K562 (cell line): ENCODE data around the gene SLC16A1. TPM values are rescaled to one million over a fixed set of nuclear protein-coding genes. Genes with fewer than 3 reads are reported as not detected.

Experiments
- ATF1 ChIP-seq, 2 experiments: fragments of 450-650 bp in 1 of 2; IDR thresholded peaks; 2 replicates each; pipeline ENCODE4 v1.6.1; 2016; ENCODE audit warnings: missing compliant biosample characterization in 1 of 2, missing genetic modification characterization in 1 of 2
- CHD2 ChIP-seq: IDR thresholded peaks from 2 replicates; pipeline ENCODE4 v1.6.1; 2011; ENCODE audit warnings: low read depth, low read length
- DACH1 ChIP-seq: fragments of 450-650 bp; IDR thresholded peaks from 2 replicates; pipeline ENCODE4 v1.6.1; 2018; ENCODE audit not compliant: partially characterized antibody
- E2F5 ChIP-seq: sonication (generic); formaldehyde crosslinking; IDR thresholded peaks from 2 replicates; pipeline ENCODE4 v1.8.0; 2022; ENCODE audit warnings: mild to moderate bottlenecking, missing genetic modification reagents
- EP400 ChIP-seq: fragments of 450-650 bp; IDR thresholded peaks from 2 replicates; pipeline ENCODE4 v1.6.1; 2017; ENCODE audit warnings: antibody characterized with exemption, mild to moderate bottlenecking, moderate library complexity
- FOXJ3 ChIP-seq: sonication (generic); formaldehyde crosslinking; IDR thresholded peaks from 2 replicates; pipeline ENCODE4 v1.4.0; 2020; ENCODE audit warnings: mild to moderate bottlenecking, missing genetic modification reagents
- GABPB1 ChIP-seq: sonication (generic); formaldehyde crosslinking; IDR thresholded peaks from 2 replicates; pipeline ENCODE4 v1.8.0; 2022; ENCODE audit warnings: mild to moderate bottlenecking, missing genetic modification reagents
- HLTF ChIP-seq: fragments of 450-650 bp; IDR thresholded peaks from 2 replicates; pipeline ENCODE4 v1.6.1; 2016
- HNRNPLL ChIP-seq: fragments of 200-400 bp; formaldehyde crosslinking; IDR thresholded peaks from 2 replicates; pipeline ENCODE4 v1.6.1; 2017; ENCODE audit warnings: low read length, low read depth, mild to moderate bottlenecking; ENCODE audit not compliant: poor library complexity, severe bottlenecking
- ILF3 ChIP-seq: fragments of 450-650 bp; IDR thresholded peaks from 2 replicates; pipeline ENCODE4 v1.6.1; 2018; ENCODE audit warnings: antibody characterized with exemption, mild to moderate bottlenecking, moderate library complexity, borderline replicate concordance
- KLF10 ChIP-seq: fragments of 250-450 bp; sonication (Bioruptor Pico); IDR thresholded peaks from 2 replicates; pipeline ENCODE4 v1.6.1; 2021; ENCODE audit warnings: matching md5 sums
- NBN ChIP-seq: fragments of 450-650 bp; IDR thresholded peaks from 2 replicates; pipeline ENCODE4 v1.6.1; 2016; ENCODE audit warnings: low read depth, mild to moderate bottlenecking
- PML ChIP-seq: IDR thresholded peaks from 2 replicates; pipeline ENCODE4 v1.6.1; 2012; ENCODE audit warnings: low read length, inconsistent platforms
- RBM34 ChIP-seq: fragments of 200-400 bp; formaldehyde crosslinking; IDR thresholded peaks from 2 replicates; pipeline ENCODE4 v1.6.1; 2018; ENCODE audit warnings: low read length, borderline replicate concordance; ENCODE audit not compliant: insufficient read depth
- REST ChIP-seq, 2 experiments: fragments of 450-650 bp; formaldehyde crosslinking in 1 of 2; IDR thresholded peaks; 2 replicates each; pipeline versions ENCODE4 v1.4.0 to v1.6.1; 2014 to 2020; ENCODE audit warnings: mild to moderate bottlenecking in 2 of 2, borderline replicate concordance in 1 of 2, low read depth in 1 of 2
- THAP7 ChIP-seq: fragments of 250-450 bp; sonication (Bioruptor Pico); IDR thresholded peaks from 2 replicates; pipeline ENCODE4 v1.5.0; 2021
- ZNF133 ChIP-seq: fragments of 250-450 bp; sonication (Bioruptor Pico); IDR thresholded peaks from 2 replicates; pipeline ENCODE4 v1.4.0; 2020; ENCODE audit warnings: mild to moderate bottlenecking
- ZNF174 ChIP-seq: fragments of 250-450 bp; sonication (Bioruptor Pico); IDR thresholded peaks from 2 replicates; pipeline ENCODE4 v1.4.0; 2020; ENCODE audit warnings: mild to moderate bottlenecking
- ZNF239 ChIP-seq: fragments of 250-450 bp; sonication (Bioruptor Pico); IDR thresholded peaks from 2 replicates; pipeline ENCODE4 v1.4.0; 2020; ENCODE audit warnings: mild to moderate bottlenecking
- ZNF347 ChIP-seq: fragments of 450-650 bp; formaldehyde crosslinking; IDR thresholded peaks from 2 replicates; pipeline ENCODE4 v1.4.0; 2020; ENCODE audit warnings: low read depth, mild to moderate bottlenecking, moderate library complexity
- polyA plus RNA-seq, 8 experiments: library from polyadenylated mRNA; depleted of rRNA in 4 of 8; stranded (reverse) in 5 of 8; unstranded in 3 of 8; fragments of >200 nt; fragmentation: Nextera tagmentation in 2 of 8; fragmentation: Illumina TruSeq in 1 of 8; extraction: Ambion mirVana in 2 of 8; extraction: Trizol in 1 of 8; gene quantifications; 2 replicates each; pipeline versions ENCODE4 v1.2.1 to v1.2.3, GENCODE V29; 2011 to 2014; ENCODE audit warnings: inconsistent platforms in 1 of 8, missing spikeins in 1 of 8
- total RNA-seq, 7 experiments: library from RNA; depleted of rRNA in 6 of 7; stranded (reverse); fragments of >200 nt in 6 of 7; fragmentation: Illumina TruSeq in 2 of 7; extraction: Trizol in 2 of 7; gene quantifications; 2 replicates each; pipeline versions ENCODE4 v1.2.1 to v1.2.3, GENCODE V29; 2011 to 2021; ENCODE audit warnings: low replicate concordance in 1 of 7

Gene SLC16A1
- total and polyA plus RNA-seq, 9 of the 15 experiments (the other 6 are each of a cell fraction or from before 2014, with no cell fraction given): 73.1 to 244 (median 117) TPM

GRCh38 chr1:112904071-112904830 is 51.7 kb downstream of the SLC16A1 start (continued):
- TF ChIP-seq PML: peak; percentile 16; the same call in 1 of the 2 replicates
- no peak for TF ChIP-seq FOXJ3 (CRISPR knock-in tag)
- no peak; the same call in 1 of the 2 replicates for TF ChIP-seq ZNF239 (CRISPR knock-in tag)
- TF ChIP-seq HNRNPLL: no peak
- TF ChIP-seq ZNF133 (CRISPR knock-in tag): no peak
- no peak for TF ChIP-seq DACH1
- no peak for TF ChIP-seq ATF1 (CRISPR knock-in tag; IDR thresholded peaks at IDR 0.05)
- peak; percentile 73 for TF ChIP-seq ATF1 (tag; IDR thresholded peaks at IDR 0.05)
- no peak; the same call in 1 of the 2 replicates for TF ChIP-seq REST (IDR thresholded peaks at IDR 0.05; ENCODE audit: borderline replicate concordance)
- no peak for TF ChIP-seq REST (CRISPR knock-in tag; IDR thresholded peaks at IDR 0.05; ENCODE audit: low read depth)
- TF ChIP-seq EP400: peak; percentile 32; the same call in 1 of the 2 replicates
- no peak for TF ChIP-seq HLTF
- no peak for TF ChIP-seq RBM34
- TF ChIP-seq GABPB1 (CRISPR knock-in tag): peak; percentile 66; the same call in 1 of the 2 replicates
- TF ChIP-seq ZNF174: no peak
- peak; percentile 52; the same call in 1 of the 2 replicates for TF ChIP-seq NBN
- no peak for TF ChIP-seq E2F5 (CRISPR knock-in tag)
- TF ChIP-seq ZNF347 (CRISPR knock-in tag): no peak
- no peak for TF ChIP-seq KLF10 (CRISPR knock-in tag)
- no peak for TF ChIP-seq ILF3
- no peak for TF ChIP-seq THAP7
- no peak for TF ChIP-seq CHD2
